Adrenal gland (tissue), 12 donors: Measurements from ENCODE around the gene ZFR2. TPM values are rescaled to one million over a fixed set of nuclear protein-coding genes. Genes with fewer than 3 reads are reported as not detected.

Source experiments
- DNase-seq, 7 donors: peaks; one replicate each; pipeline ENCODE4 v3.0.0-alpha.2; 2019 to 2020
- H3K27ac ChIP-seq, 5 donors: fragments of 200-600 bp; sonication (generic) in 4 of 5; 1 replicate in 3 of 5; 2 replicates in 2 of 5; pipeline versions ENCODE4 v1.5.1 to v1.8.0; 2016 to 2020; ENCODE audit warnings: mild to moderate bottlenecking in 1 of 5
- H3K27me3 ChIP-seq: fragments of 200-600 bp; 2 replicates; pipeline ENCODE4 v1.8.0; 2021
- H3K36me3 ChIP-seq, 2 donors: fragments of 200-600 bp; replicated peaks in 1 of 2; 1 replicate in 1 of 2; 2 replicates in 1 of 2; pipeline versions ENCODE4 v1.5.1 to v1.8.0; 2018 to 2022
- H3K4me1 ChIP-seq, 2 donors: fragments of 200-600 bp; replicated peaks in 1 of 2; 1 replicate in 1 of 2; 2 replicates in 1 of 2; pipeline versions ENCODE4 v1.5.1 to v1.8.0; 2018 to 2021
- H3K4me3 ChIP-seq, 4 donors: fragments of 200-600 bp; sonication (generic) in 3 of 4; one replicate each; pipeline ENCODE4 v1.5.1; 2016 to 2018
- H3K9me3 ChIP-seq, 3 donors: fragments of 200-600 bp; sonication (generic) in 1 of 3; replicated peaks in 1 of 3; 1 replicate in 2 of 3; 2 replicates in 1 of 3; pipeline versions ENCODE4 v1.5.1 to v1.8.0; 2016 to 2021
- POLR2A ChIP-seq, 2 donors: fragments of 450-650 bp; IDR thresholded peaks; one replicate each; pipeline ENCODE4 v1.6.1; 2017; ENCODE audit warnings: antibody characterized with exemption in 2 of 2, mild to moderate bottlenecking in 2 of 2, moderate library complexity in 1 of 2
- WGBS, 4 donors: extraction: QIAGEN DNeasy Blood & Tissue Kit in 2 of 4; methylation state at CpG; one replicate each; pipeline versions ENCODE4 v1.1.5 to v1.1.7; 2013 to 2017; 5-methylcytosine and 5-hydroxymethylcytosine counted together
- intact Hi-C, 2 donors: fragments of 100-400 bp; cut with DNase I; formaldehyde crosslinking; loops; one replicate each; pipeline versions ENCODE4 v1.14.1 to v1.15.0; 2022 to 2023
- polyA plus RNA-seq, 3 donors: library from polyadenylated mRNA; stranded (reverse); fragments of 200-250 nt in 2 of 3; fragments of 350-450 nt in 1 of 3; fragmentation: Illumina TruSeq in 1 of 3; extraction: RNeasy Lipid Tissue Mini Kit (QIAGEN cat#74804) in 1 of 3; gene quantifications; one replicate each; pipeline ENCODE4 v1.2.3, GENCODE V29; 2013 to 2014
- total RNA-seq, 9 donors: library from RNA; depleted of rRNA in 4 of 9; stranded (reverse); fragments of >200 nt in 4 of 9; fragments of 120-200 nt in 1 of 9; fragmentation: NEBNext Ultra II Directional in 1 of 9; extraction: Animal tissue kit (Norgen Biotek cat#: 25700) in 1 of 9; gene quantifications; one replicate each; pipeline versions ENCODE4 v1.1.0 to v1.2.4, GENCODE V29; 2013 to 2023
- TF ChIP-seq, protein P1 (sequence below), 6 experiments: fragments of 450-650 bp in 4 of 6; fragments of 200-600 bp in 2 of 6; sonication (generic) in 1 of 6; IDR thresholded peaks; 1 replicate in 5 of 6; 2 replicates in 1 of 6; pipeline versions ENCODE4 v1.5.1 to v1.8.0; 2016 to 2021; ENCODE audit warnings: antibody characterized with exemption in 6 of 6, mild to moderate bottlenecking in 2 of 6, moderate library complexity in 1 of 6
- donor health status: healthy with polysubstance abuse.
- donor health status: Bipolar disorder and iron deficiency.
- donor health status: DM: yes; HTN: yes; CAD: no.
- donor health status: DM: no; HTN: no; CAD: no.
- donor health status: DM: no; HTN: no; CAD: no.
- donor health status: DM: yes; HTN: yes; CAD: no.

ZFR2 gene
- total and polyA plus RNA-seq, 12 donors: 0.19 to 13.2 (median 1.7) TPM; not detected in 3

DNA sequence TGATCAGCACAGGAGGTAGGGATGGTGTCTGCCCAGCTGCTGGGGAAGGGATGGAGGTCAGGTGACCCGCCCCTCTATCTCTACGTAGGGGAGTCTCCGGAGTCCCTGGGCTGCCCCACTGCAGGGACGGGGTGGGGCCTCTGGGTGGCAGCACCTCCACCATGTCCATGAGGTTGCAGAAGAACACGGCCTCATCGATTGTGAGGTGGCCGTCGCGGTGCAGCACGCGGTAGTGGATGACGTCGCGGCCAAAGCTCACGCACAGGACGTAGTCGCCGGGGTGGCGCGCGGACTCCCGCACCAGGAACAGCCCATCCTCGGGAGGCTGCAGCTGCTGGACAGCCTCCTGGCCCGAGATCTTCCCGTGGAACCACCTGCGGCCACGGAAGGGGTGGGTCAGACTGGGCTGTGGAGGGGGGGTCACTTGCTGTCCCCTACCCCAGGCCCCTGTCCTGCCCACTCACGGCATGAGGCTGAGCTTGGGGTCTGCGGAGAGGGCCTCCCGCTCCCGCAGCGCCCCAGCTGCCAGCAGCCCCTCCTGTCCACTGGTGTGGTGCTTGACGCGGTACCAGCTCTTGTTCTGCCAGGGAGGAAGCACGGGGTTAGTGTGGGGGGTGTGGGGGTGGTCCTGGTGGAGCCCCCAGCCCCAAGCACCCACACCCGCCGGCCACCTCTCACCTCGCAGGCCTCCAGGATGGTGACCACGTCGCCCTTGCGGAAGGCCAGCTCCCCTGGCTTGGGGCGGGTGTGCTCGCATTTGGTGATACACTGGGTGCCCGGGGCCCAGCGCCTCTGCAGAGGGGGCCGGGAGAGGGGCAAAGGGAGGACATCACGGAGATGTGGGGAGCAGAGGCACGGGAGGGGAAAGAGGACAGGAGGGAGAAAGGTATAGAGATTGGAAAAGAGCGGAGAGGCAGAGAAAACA, 84.9 kb downstream of the ZFR2 start:
- Histone ChIP-seq H3K36me3 (no peaks in the 10 kb centered on the region), H3K4me1 (no peaks in the 10 kb centered on the region), H3K9me3 (peaks cover 0 to 17% (median 0%) of the 10 kb centered on the region in 3 donors), H3K4me3 (no peak overlapping the region), H3K27me3 (peaks cover 15% of the 10 kb centered on the region), H3K27ac (no peak overlapping the region)
- intact Hi-C loops: no loop called here
- WGBS, 4 donors: 58 to 77% (median 72%) methylated on average over 10 to 49 of the region's 49 CpGs
- TF ChIP-seq, protein P1, sequence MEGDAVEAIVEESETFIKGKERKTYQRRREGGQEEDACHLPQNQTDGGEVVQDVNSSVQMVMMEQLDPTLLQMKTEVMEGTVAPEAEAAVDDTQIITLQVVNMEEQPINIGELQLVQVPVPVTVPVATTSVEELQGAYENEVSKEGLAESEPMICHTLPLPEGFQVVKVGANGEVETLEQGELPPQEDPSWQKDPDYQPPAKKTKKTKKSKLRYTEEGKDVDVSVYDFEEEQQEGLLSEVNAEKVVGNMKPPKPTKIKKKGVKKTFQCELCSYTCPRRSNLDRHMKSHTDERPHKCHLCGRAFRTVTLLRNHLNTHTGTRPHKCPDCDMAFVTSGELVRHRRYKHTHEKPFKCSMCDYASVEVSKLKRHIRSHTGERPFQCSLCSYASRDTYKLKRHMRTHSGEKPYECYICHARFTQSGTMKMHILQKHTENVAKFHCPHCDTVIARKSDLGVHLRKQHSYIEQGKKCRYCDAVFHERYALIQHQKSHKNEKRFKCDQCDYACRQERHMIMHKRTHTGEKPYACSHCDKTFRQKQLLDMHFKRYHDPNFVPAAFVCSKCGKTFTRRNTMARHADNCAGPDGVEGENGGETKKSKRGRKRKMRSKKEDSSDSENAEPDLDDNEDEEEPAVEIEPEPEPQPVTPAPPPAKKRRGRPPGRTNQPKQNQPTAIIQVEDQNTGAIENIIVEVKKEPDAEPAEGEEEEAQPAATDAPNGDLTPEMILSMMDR (IDR thresholded peaks at IDR 0.05): peak in 2 of 6 experiments; percentile 12 to 21
- TF ChIP-seq POLR2A (IDR thresholded peaks at IDR 0.05): no peak
- DNase-seq: no peak

DNA sequence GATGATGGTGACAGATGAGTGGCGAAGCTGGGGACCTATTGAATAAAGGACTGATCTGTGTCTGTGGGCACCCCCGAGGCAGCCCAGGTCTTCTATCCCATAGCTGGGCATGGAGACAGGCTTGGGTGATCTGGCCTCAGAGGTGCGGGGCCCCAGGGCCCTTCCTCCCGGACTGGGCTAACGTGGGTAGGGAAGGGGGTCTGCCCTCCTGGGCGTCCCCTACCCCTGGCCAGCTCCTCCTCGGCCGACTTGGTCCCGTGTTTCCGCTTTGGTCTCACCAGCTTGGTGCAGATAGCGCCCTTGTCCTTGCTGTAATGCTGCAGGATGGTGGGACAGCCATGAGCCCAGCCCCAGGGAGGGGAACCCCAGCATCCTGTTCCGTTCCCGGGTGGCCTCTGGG, 85.9 kb downstream of the ZFR2 start:
- intact Hi-C loops: no loop called here
- Histone ChIP-seq H3K9me3 (peaks cover 0 to 17% (median 0%) of the 10 kb centered on the region in 3 donors), H3K27me3 (peaks cover 15% of the 10 kb centered on the region), H3K27ac (no peak overlapping the region), H3K4me1 (no peaks in the 10 kb centered on the region), H3K36me3 (no peaks in the 10 kb centered on the region), H3K4me3 (no peak overlapping the region)
- TF ChIP-seq, protein P1 (IDR thresholded peaks at IDR 0.05): no peak
- no peak for TF ChIP-seq POLR2A (IDR thresholded peaks at IDR 0.05)
- DNase-seq: no peak
- 85 to 94% (median 87%) methylated on average over 11 to 13 of the region's 13 CpGs for WGBS, 4 donors

DNA sequence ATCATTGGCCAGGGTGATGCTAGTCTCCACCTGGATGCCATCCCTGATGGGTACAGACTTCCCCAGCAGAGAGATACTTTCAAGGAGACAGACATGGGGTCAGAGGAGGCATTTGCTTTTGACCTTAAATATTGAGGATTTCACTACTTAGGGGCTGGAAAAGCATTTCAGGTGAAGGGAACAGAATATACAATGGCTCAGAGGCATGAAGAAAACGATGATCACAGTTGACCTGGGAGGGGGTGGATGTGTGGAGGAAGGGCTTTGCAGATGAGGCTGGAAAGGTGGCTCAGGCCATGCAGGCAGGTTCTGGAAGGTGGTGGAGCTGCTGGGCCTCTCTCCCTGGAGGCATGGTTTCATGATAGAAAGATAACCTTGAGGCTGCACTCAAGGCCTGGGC, 86.5 kb downstream of the ZFR2 start:
- Histone ChIP-seq H3K9me3 (peaks cover 0 to 17% (median 0%) of the 10 kb centered on the region in 3 donors), H3K4me1 (no peaks in the 10 kb centered on the region), H3K27me3 (peaks cover 15% of the 10 kb centered on the region), H3K36me3 (no peaks in the 10 kb centered on the region), H3K27ac (no peak overlapping the region), H3K4me3 (no peak overlapping the region)
- WGBS, 4 donors: 87 to 96% (median 94%) methylated on average over 1 of the region's 1 CpG
- TF ChIP-seq, protein P1 (IDR thresholded peaks at IDR 0.05): no peak
- no peak for TF ChIP-seq POLR2A (IDR thresholded peaks at IDR 0.05)
- no peak for DNase-seq
- intact Hi-C loops: no loop called here

DNA sequence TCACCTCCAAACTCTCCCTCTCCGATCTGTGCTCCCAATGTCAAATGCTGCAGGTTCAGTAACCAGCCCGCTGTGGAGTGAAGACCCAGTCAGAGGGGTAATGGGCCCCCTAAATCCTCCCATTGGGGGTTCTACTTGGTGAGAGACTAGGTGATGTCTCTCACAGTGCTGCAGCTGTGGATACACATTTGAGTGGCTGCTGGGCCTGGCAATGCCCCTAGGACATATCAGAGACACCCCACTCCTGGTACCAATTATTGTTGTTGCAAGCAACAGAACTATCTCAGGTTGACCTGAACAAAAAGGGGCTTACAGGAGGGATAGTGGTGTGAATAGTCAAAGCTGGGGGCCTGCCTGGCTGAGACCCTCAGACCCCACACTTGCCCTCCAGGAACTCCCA, 87.2 kb downstream of the ZFR2 start:
- H3K4me1 ChIP-seq: no peaks in the 10 kb centered on the region
- WGBS, 4 donors: 100% methylated on average over 2 of the region's 2 CpGs
- H3K4me3 ChIP-seq: no peak overlapping the region
- H3K27me3 ChIP-seq: peaks cover 13% of the 10 kb centered on the region
- TF ChIP-seq POLR2A (IDR thresholded peaks at IDR 0.05): no peak
- TF ChIP-seq, protein P1 (IDR thresholded peaks at IDR 0.05): no peak
- H3K9me3 ChIP-seq: peaks cover 0 to 17% (median 0%) of the 10 kb centered on the region in 3 donors
- DNase-seq: no peak
- no peaks in the 10 kb centered on the region for H3K36me3 ChIP-seq
- no peak overlapping the region for H3K27ac ChIP-seq
- intact Hi-C loops: no loop called here
